Measurements from ENCODE around the gene PTPRN2. TPM values are rescaled to one million over a fixed set of nuclear protein-coding genes. Genes with fewer than 3 reads are reported as not detected.

Gene PTPRN2
- total and polyA plus RNA-seq, 2 of the 8 experiments (the other 6 are each of a cell fraction or from before 2014, with no cell fraction given) = 2.6 to 4.5 TPM

GRCh38 chr7:158277219-158278141 is 310.1 kb downstream of the PTPRN2 start (continued):
- TF ChIP-seq ZNF274 (IDR thresholded peaks at IDR 0.05; ENCODE audit: borderline replicate concordance, extremely low read depth, low read length) = no peak
- TF ChIP-seq NANOG (IDR thresholded peaks at IDR 0.05; ENCODE audit: insufficient read depth, low read depth, low read length, poor library complexity, severe bottlenecking) = no peak
- TF ChIP-seq TBP (IDR thresholded peaks at IDR 0.05; ENCODE audit: low read depth, low read length) = no peak
- TF ChIP-seq KDM1A (IDR thresholded peaks at IDR 0.05; ENCODE audit: borderline replicate concordance, low read length) = no peak
- TF ChIP-seq, protein P1, sequence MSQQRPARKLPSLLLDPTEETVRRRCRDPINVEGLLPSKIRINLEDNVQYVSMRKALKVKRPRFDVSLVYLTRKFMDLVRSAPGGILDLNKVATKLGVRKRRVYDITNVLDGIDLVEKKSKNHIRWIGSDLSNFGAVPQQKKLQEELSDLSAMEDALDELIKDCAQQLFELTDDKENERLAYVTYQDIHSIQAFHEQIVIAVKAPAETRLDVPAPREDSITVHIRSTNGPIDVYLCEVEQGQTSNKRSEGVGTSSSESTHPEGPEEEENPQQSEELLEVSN (IDR thresholded peaks at IDR 0.05) = no peak

All from H1 (cell line).